CD4-positive, alpha-beta T cell (primary cell): Measurements from ENCODE around the gene TNS1. TPM values are rescaled to one million over a fixed set of nuclear protein-coding genes. Genes with fewer than 3 reads are reported as not detected.

Experiments
- ATAC-seq: fragments of 200-7000 bp; cut with Tn5 transposase; one replicate; pipeline ENCODE4 v1.10.0; 2022; ENCODE audit warnings: mild to moderate bottlenecking; ENCODE audit not compliant: poor library complexity
- CTCF ChIA-PET: fragments of 350-600 bp; sonication (Branson Sonifier 250); formaldehyde crosslinking; loops from one replicate; lab custom pipeline; 2021; ENCODE audit warnings: antibody characterized with exemption, inconsistent platforms; lab: Charles Lee
- POLR2A ChIA-PET: fragments of 350-600 bp; sonication (Branson Sonifier 250); formaldehyde crosslinking; loops from one replicate; lab custom pipeline; 2021; ENCODE audit warnings: antibody characterized with exemption, inconsistent platforms; lab: Charles Lee
- DNase-seq, 14 experiments: peaks; one replicate each; pipeline ENCODE4 v3.0.0-alpha.2; 2013 to 2020; ENCODE audit warnings: mixed read lengths in 2 of 14
- H3K27ac ChIP-seq, 2 donors: one replicate each; pipeline versions ENCODE4 v1.5.1 to v1.7.0; 2013; ENCODE audit warnings: low read length in 2 of 2, low read depth in 1 of 2, mild to moderate bottlenecking in 1 of 2
- H3K27me3 ChIP-seq, 2 experiments: 1 replicate in 1 of 2; 2 replicates in 1 of 2; pipeline versions ENCODE4 v1.6.1 to v1.7.0; 2013; ENCODE audit warnings: low read length in 2 of 2, control low read depth in 1 of 2, mild to moderate bottlenecking in 1 of 2, moderate library complexity in 1 of 2; ENCODE audit not compliant: insufficient read depth in 2 of 2, control insufficient read depth in 1 of 2
- H3K36me3 ChIP-seq: one replicate; pipeline ENCODE4 v1.6.1; 2013; ENCODE audit warnings: low read length, control low read depth; ENCODE audit not compliant: insufficient read depth
- H3K4me1 ChIP-seq: one replicate; pipeline ENCODE4 v1.6.1; 2013; ENCODE audit warnings: low read length, control low read depth; ENCODE audit not compliant: insufficient read depth
- H3K4me3 ChIP-seq: one replicate; pipeline ENCODE4 v1.5.1; 2013; ENCODE audit warnings: mild to moderate bottlenecking, low read length, moderate library complexity
- H3K9me3 ChIP-seq, 2 experiments: 1 replicate in 1 of 2; 2 replicates in 1 of 2; pipeline versions ENCODE4 v1.6.1 to v1.7.0; 2013; ENCODE audit warnings: low read length in 2 of 2, mild to moderate bottlenecking in 2 of 2, control low read depth in 1 of 2, moderate library complexity in 1 of 2; ENCODE audit not compliant: control insufficient read depth in 1 of 2, insufficient read depth in 1 of 2
- H3K27ac Mint-ChIP-seq: one replicate; pipeline ENCODE4 v1.8.0; 2020; ENCODE audit warnings: mixed read lengths
- H3K27me3 Mint-ChIP-seq: one replicate; pipeline ENCODE4 v1.8.0; 2021; ENCODE audit warnings: mixed read lengths
- H3K36me3 Mint-ChIP-seq: one replicate; pipeline ENCODE4 v1.8.0; 2021; ENCODE audit warnings: low read depth, mixed read lengths
- H3K4me1 Mint-ChIP-seq: one replicate; pipeline ENCODE4 v1.8.0; 2021; ENCODE audit warnings: low read depth, mixed read lengths
- H3K4me3 Mint-ChIP-seq: one replicate; pipeline ENCODE4 v1.8.0; 2020; ENCODE audit warnings: mild to moderate bottlenecking, mixed read lengths
- H3K9me3 Mint-ChIP-seq: one replicate; pipeline ENCODE4 v1.8.0; 2020; ENCODE audit warnings: mixed read lengths
- CTCF ChIP-seq: fragments of 200-600 bp; IDR thresholded peaks from one replicate; pipeline ENCODE4 v1.8.0; 2022; ENCODE audit warnings: antibody characterized with exemption, mild to moderate bottlenecking
- intact Hi-C, 2 experiments: fragments of 100-400 bp; cut with DNase I in 1 of 2; cut with micrococcal nuclease in 1 of 2; formaldehyde crosslinking; loops; one replicate each; pipeline versions ENCODE4 v1.15.1 to v1.9.0; 2023 to 2025; cut with DNase I, micrococcal nuclease
- total RNA-seq, 174 experiments: library from RNA in 2 of 174; stranded (reverse) in 2 of 174; gene quantifications; one replicate each; pipeline ENCODE4 v1.2.3 and lab custom pipeline; 2021 to 2026

TNS1 gene
- total RNA-seq, 2 experiments from 2014 or later, result 0.25 to 0.34 TPM

- ChIA-PET POLR2A (no interaction called here), CTCF (interaction anchor here (1.8 kb wide), 1 partner anchor 11 kb away, joined by 8 read pairs; no protein-coding TSS in a partner anchor)
- Mint-ChIP-seq H3K27ac (no peak overlapping the region), H3K4me3 (no peak overlapping the region), H3K36me3 (no peaks in the 10 kb centered on the region), H3K4me1 (peaks cover 22% of the 10 kb centered on the region), H3K9me3 (no peaks in the 10 kb centered on the region), H3K27me3 (peaks cover 9% of the 10 kb centered on the region)
- ATAC-seq (no peak), DNase-seq (no peak)
- Histone ChIP-seq H3K4me3 (no peak overlapping the region), H3K4me1 (peaks cover 2% of the 10 kb centered on the region), H3K36me3 (no peaks in the 10 kb centered on the region), H3K27ac (no peak overlapping the region), H3K9me3 (peaks cover 0 to 2% of the 10 kb centered on the region in 2 experiments), H3K27me3 (no peaks in the 10 kb centered on the region)
- no peak for TF ChIP-seq CTCF
- intact Hi-C loops, result no loop called here
Measured at GRCh38 chr2:217777906-217778305, 224.9 kb downstream of the TNS1 start.

GRCh38 chr2:217776631-217777030 lies 226.2 kb downstream of the TNS1 start:
- DNase-seq (no peak), ATAC-seq (no peak)
- Mint-ChIP-seq H3K9me3 (no peaks in the 10 kb centered on the region), H3K27me3 (peaks cover 9% of the 10 kb centered on the region), H3K4me3 (no peak overlapping the region), H3K36me3 (no peaks in the 10 kb centered on the region), H3K27ac (no peak overlapping the region), H3K4me1 (peaks cover 22% of the 10 kb centered on the region)
- CTCF ChIA-PET, result interaction anchor here (1.3 kb wide), 1 partner anchor 110 kb away, joined by 3 read pairs; no protein-coding TSS in a partner anchor
- Histone ChIP-seq H3K4me3 (no peak overlapping the region), H3K4me1 (peaks cover 2% of the 10 kb centered on the region), H3K27ac (no peak overlapping the region), H3K36me3 (no peaks in the 10 kb centered on the region), H3K27me3 (no peaks in the 10 kb centered on the region), H3K9me3 (no peaks in the 10 kb centered on the region)
- intact Hi-C loops, result no loop called here
- POLR2A ChIA-PET, result no interaction called here
- TF ChIP-seq CTCF, result no peak

- no peak overlapping the region for H3K27ac ChIP-seq
- H3K27me3 Mint-ChIP-seq, result peaks cover 9% of the 10 kb centered on the region
- no peaks in the 10 kb centered on the region for H3K36me3 Mint-ChIP-seq
- no peaks in the 10 kb centered on the region for H3K9me3 ChIP-seq
- DNase-seq (no peak), ATAC-seq (no peak)
- no peak overlapping the region for H3K4me3 ChIP-seq
- no peaks in the 10 kb centered on the region for H3K9me3 Mint-ChIP-seq
- H3K27ac Mint-ChIP-seq, result no peak overlapping the region
- peaks cover 2% of the 10 kb centered on the region for H3K4me1 ChIP-seq
- no peaks in the 10 kb centered on the region for H3K27me3 ChIP-seq
- intact Hi-C loops, result no loop called here
- H3K36me3 ChIP-seq, result no peaks in the 10 kb centered on the region
- peaks cover 17% of the 10 kb centered on the region for H3K4me1 Mint-ChIP-seq
- TF ChIP-seq CTCF, result no peak
- ChIA-PET CTCF (interaction anchor here (1.3 kb wide), 1 partner anchor 111 kb away, joined by 3 read pairs; no protein-coding TSS in a partner anchor), POLR2A (no interaction called here)
- no peak overlapping the region for H3K4me3 Mint-ChIP-seq
Measured at GRCh38 chr2:217775920-217776503, 226.8 kb downstream of the TNS1 start.
